Stimulated activated CD4-positive, alpha-beta T cell treated with anti-CD3 and anti-CD28 coated beads, Interleukin-2, amount 100 ng/mL, for 48 hours (primary cell): ENCODE measurements around the gene SYNM.
"Not testable (repeated sequence)": the region's sequence is repeated elsewhere in the genome, so short reads cannot be mapped to it uniquely, and the experiment has no call there.

ENCODE experiments used
- DNase-seq, 2 donors: peaks; one replicate each; pipeline ENCODE4 v3.0.0-alpha.2; 2020

SYNM gene

GRCh38 chr15:99106417-99107220 is 1.7 kb downstream of the SYNM start:
- DNase-seq = no peak

- DNase-seq = no peak
Measured at GRCh38 chr15:99108993-99109392, 4.1 kb downstream of the SYNM start.

- no peak for DNase-seq
Measured at GRCh38 chr15:99109555-99110021, 4.7 kb downstream of the SYNM start.

GRCh38 chr15:99110093-99110492 is 5.2 kb downstream of the SYNM start:
- DNase-seq = no peak

- no peak for DNase-seq
Measured at GRCh38 chr15:99110581-99111320, 5.9 kb downstream of the SYNM start.

- DNase-seq = not testable (repeated sequence)
Measured at GRCh38 chr15:99111641-99112040, 6.8 kb downstream of the SYNM start.

- DNase-seq = no peak
Measured at GRCh38 chr15:99113547-99114271, 8.8 kb downstream of the SYNM start.

- DNase-seq = no peak
Measured at GRCh38 chr15:99114511-99115299, 9.8 kb downstream of the SYNM start.

GRCh38 chr15:99115300-99116215 is 10.7 kb downstream of the SYNM start:
- DNase-seq = no peak

GRCh38 chr15:99117111-99117510 is 12.2 kb downstream of the SYNM start:
- DNase-seq = no peak

- DNase-seq = no peak
Measured at GRCh38 chr15:99117563-99118257, 12.8 kb downstream of the SYNM start.

GRCh38 chr15:99118258-99118632 is 13.4 kb downstream of the SYNM start:
- no peak for DNase-seq

- no peak for DNase-seq
Measured at GRCh38 chr15:99118801-99119546, 14.1 kb downstream of the SYNM start.

- no peak for DNase-seq
Measured at GRCh38 chr15:99120050-99120777, 15.3 kb downstream of the SYNM start.

- DNase-seq = no peak
Measured at GRCh38 chr15:99121207-99121606, 16.3 kb downstream of the SYNM start.

- DNase-seq = no peak
Measured at GRCh38 chr15:99121691-99122410, 17.0 kb downstream of the SYNM start.

GRCh38 chr15:99122831-99123712 is 18.2 kb downstream of the SYNM start:
- DNase-seq = no peak
